HL-60 (cell line): ENCODE data around the gene SETD6.

Source experiments
- CTCF ChIP-seq: IDR thresholded peaks from one replicate; pipeline ENCODE4 v1.5.1; 2011; ENCODE audit warnings: low read length, control low read depth, inconsistent platforms; ENCODE audit not compliant: insufficient read depth
- POLR2AphosphoS5 ChIP-seq: IDR thresholded peaks from 2 replicates; pipeline ENCODE4 v1.6.1; 2012; ENCODE audit warnings: low read depth

- TF ChIP-seq CTCF: no peak
- no peak for TF ChIP-seq POLR2AphosphoS5
These were observed 4.3 kb upstream of the SETD6 start for GRCh38 chr16:58510776-58511628.
